ENCODE measurements around the gene FAM83G.
A peak's percentile ranks its signal among the peaks of the same experiment; 100 is the strongest.
"Not testable (repeated sequence)": the region's sequence is repeated elsewhere in the genome, so short reads cannot be mapped to it uniquely, and the experiment has no call there.

FAM83G gene

GRCh38 chr17:19004421-19005136 is at the start of gene FAM83G:
Gene FAM83G (minus strand): TSS chr17:19004764. CDS start chr17:19004041, 723 bp downstream.
- DNase-seq (ENCODE audit: low read depth) = peak; percentile 88

GRCh38 chr17:19048826-19049225 is 44.3 kb upstream of the FAM83G start:
- DNase-seq (ENCODE audit: low read depth) = not testable (repeated sequence)

GRCh38 chr17:19047510-19047909 is 42.9 kb upstream of the FAM83G start:
- DNase-seq (ENCODE audit: low read depth) = not testable (repeated sequence)

GRCh38 chr17:19046782-19047375 is 42.3 kb upstream of the FAM83G start, which contains the start of gene GRAP:
Gene GRAP (minus strand): TSS chr17:19046957. CDS start chr17:19046926, 31 bp downstream.
- DNase-seq (ENCODE audit: low read depth) = not testable (repeated sequence)

GRCh38 chr17:19044643-19045042 is 40.1 kb upstream of the FAM83G start:
- not testable (repeated sequence) for DNase-seq (ENCODE audit: low read depth)

GRCh38 chr17:19043032-19043431 is 38.5 kb upstream of the FAM83G start:
- DNase-seq (ENCODE audit: low read depth) = not testable (repeated sequence)

- DNase-seq (ENCODE audit: low read depth) = not testable (repeated sequence)
Measured at GRCh38 chr17:19042369-19042768, 37.8 kb upstream of the FAM83G start.

GRCh38 chr17:19041871-19042270 is 37.3 kb upstream of the FAM83G start:
- not testable (repeated sequence) for DNase-seq (ENCODE audit: low read depth)

- not testable (repeated sequence) for DNase-seq (ENCODE audit: low read depth)
Measured at GRCh38 chr17:19040350-19040749, 35.8 kb upstream of the FAM83G start.

- DNase-seq (ENCODE audit: low read depth) = not testable (repeated sequence)
Measured at GRCh38 chr17:19038730-19039129, 34.2 kb upstream of the FAM83G start.

GRCh38 chr17:19038007-19038406 is 33.4 kb upstream of the FAM83G start:
- DNase-seq (ENCODE audit: low read depth) = not testable (repeated sequence)

GRCh38 chr17:19037547-19037946 is 33.0 kb upstream of the FAM83G start:
- not testable (repeated sequence) for DNase-seq (ENCODE audit: low read depth)

- not testable (repeated sequence) for DNase-seq (ENCODE audit: low read depth)
Measured at GRCh38 chr17:19036186-19036585, 31.6 kb upstream of the FAM83G start.

- DNase-seq (ENCODE audit: low read depth) = not testable (repeated sequence)
Measured at GRCh38 chr17:19032377-19032988, 27.9 kb upstream of the FAM83G start.

GRCh38 chr17:19031729-19032128 is 27.2 kb upstream of the FAM83G start:
- peak; percentile 40 for DNase-seq (ENCODE audit: low read depth)

GRCh38 chr17:19030771-19031449 is 26.3 kb upstream of the FAM83G start:
- not testable (repeated sequence) for DNase-seq (ENCODE audit: low read depth)

GRCh38 chr17:19029740-19030139 is 25.2 kb upstream of the FAM83G start:
- not testable (repeated sequence) for DNase-seq (ENCODE audit: low read depth)

GRCh38 chr17:19028671-19029070 is 24.1 kb upstream of the FAM83G start:
- not testable (repeated sequence) for DNase-seq (ENCODE audit: low read depth)

- no peak for DNase-seq (ENCODE audit: low read depth)
Measured at GRCh38 chr17:19024101-19025078, 19.8 kb upstream of the FAM83G start.

- DNase-seq (ENCODE audit: low read depth) = no peak
Measured at GRCh38 chr17:19023209-19023999, 18.8 kb upstream of the FAM83G start.

Measured in activated T-cell treated with anti-CD3 and anti-CD28 coated beads for 48 hours (primary cell).